Kidney epithelial cell (primary cell): ENCODE data around the gene COQ8A. TPM values are rescaled to one million over a fixed set of nuclear protein-coding genes. Genes with fewer than 3 reads are reported as not detected.

ENCODE experiments used
- DNase-seq: peaks from one replicate; pipeline ENCODE4 v3.0.0-alpha.2; 2010; ENCODE audit warnings: low read depth
- H3K27me3 ChIP-seq: 2 replicates; pipeline ENCODE4 v1.6.0; 2011; ENCODE audit warnings: low read length; ENCODE audit not compliant: control insufficient read depth, insufficient read depth
- H3K36me3 ChIP-seq: 2 replicates; pipeline ENCODE4 v1.5.1; 2011; ENCODE audit warnings: low read length; ENCODE audit not compliant: control insufficient read depth, insufficient read depth
- H3K4me3 ChIP-seq: 2 replicates; pipeline ENCODE4 v1.5.1; 2011; ENCODE audit warnings: low read depth, mild to moderate bottlenecking, control low read depth, low read length
- total RNA-seq: library from RNA; depleted of rRNA; stranded (reverse); fragments of >200 nt; gene quantifications from 2 replicates; pipeline ENCODE4 v1.2.3, GENCODE V29; 2015
- TF ChIP-seq, protein P1 (sequence below): IDR thresholded peaks from 2 replicates; pipeline ENCODE4 v1.5.1; 2011; ENCODE audit warnings: mild to moderate bottlenecking, moderate library complexity, low read length, control low read depth, inconsistent platforms; ENCODE audit not compliant: insufficient read depth, poor library complexity, severe bottlenecking

Gene COQ8A
- total RNA-seq, 1 donor from 2014 or later, result 11.8 TPM

GRCh38 chr1:226981386-226981817, 41.3 kb downstream of the COQ8A start:
- TF ChIP-seq, protein P1, sequence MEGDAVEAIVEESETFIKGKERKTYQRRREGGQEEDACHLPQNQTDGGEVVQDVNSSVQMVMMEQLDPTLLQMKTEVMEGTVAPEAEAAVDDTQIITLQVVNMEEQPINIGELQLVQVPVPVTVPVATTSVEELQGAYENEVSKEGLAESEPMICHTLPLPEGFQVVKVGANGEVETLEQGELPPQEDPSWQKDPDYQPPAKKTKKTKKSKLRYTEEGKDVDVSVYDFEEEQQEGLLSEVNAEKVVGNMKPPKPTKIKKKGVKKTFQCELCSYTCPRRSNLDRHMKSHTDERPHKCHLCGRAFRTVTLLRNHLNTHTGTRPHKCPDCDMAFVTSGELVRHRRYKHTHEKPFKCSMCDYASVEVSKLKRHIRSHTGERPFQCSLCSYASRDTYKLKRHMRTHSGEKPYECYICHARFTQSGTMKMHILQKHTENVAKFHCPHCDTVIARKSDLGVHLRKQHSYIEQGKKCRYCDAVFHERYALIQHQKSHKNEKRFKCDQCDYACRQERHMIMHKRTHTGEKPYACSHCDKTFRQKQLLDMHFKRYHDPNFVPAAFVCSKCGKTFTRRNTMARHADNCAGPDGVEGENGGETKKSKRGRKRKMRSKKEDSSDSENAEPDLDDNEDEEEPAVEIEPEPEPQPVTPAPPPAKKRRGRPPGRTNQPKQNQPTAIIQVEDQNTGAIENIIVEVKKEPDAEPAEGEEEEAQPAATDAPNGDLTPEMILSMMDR, result no peak
- Histone ChIP-seq H3K36me3 (no peaks in the 10 kb centered on the region), H3K4me3 (no peak overlapping the region), H3K27me3 (no peaks in the 10 kb centered on the region)
- DNase-seq, result no peak

DNA sequence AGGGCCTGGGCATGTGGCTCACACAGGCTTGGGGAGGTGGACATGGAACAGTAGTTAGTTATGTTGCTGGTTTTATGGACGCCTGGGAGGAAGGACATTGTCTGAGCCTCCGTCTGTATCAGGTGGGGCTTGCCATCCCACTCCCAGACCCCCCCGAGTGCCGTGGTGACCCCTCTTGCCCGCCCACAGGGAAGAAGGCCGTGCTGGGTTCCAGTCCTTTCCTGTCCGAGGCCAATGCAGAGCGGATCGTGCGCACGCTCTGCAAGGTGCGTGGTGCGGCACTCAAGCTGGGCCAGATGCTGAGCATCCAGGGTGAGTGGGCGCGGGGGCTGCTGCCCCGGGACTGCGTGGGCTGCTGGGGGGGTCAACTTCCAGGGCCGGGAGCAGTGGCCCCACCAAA, 41.7 kb downstream of the COQ8A start:
- no peak overlapping the region for H3K4me3 ChIP-seq
- DNase-seq, result no peak
- no peaks in the 10 kb centered on the region for H3K27me3 ChIP-seq
- H3K36me3 ChIP-seq, result no peaks in the 10 kb centered on the region
- TF ChIP-seq, protein P1, result no peak

- no peak for DNase-seq
- TF ChIP-seq, protein P1, result no peak
Observed at GRCh38 chr1:226982451-226983177, 42.5 kb downstream of the COQ8A start.

GRCh38 chr1:226983247-226983991, 43.3 kb downstream of the COQ8A start:
- Histone ChIP-seq H3K27me3 (no peaks in the 10 kb centered on the region), H3K36me3 (no peaks in the 10 kb centered on the region), H3K4me3 (no peak overlapping the region)
- TF ChIP-seq, protein P1, result no peak
- no peak for DNase-seq

More at GRCh38 chr1:226982451-226983177, 42.5 kb downstream of the COQ8A start:
- no peak overlapping the region for H3K4me3 ChIP-seq
- no peaks in the 10 kb centered on the region for H3K36me3 ChIP-seq
- H3K27me3 ChIP-seq, result no peaks in the 10 kb centered on the region

DNA sequence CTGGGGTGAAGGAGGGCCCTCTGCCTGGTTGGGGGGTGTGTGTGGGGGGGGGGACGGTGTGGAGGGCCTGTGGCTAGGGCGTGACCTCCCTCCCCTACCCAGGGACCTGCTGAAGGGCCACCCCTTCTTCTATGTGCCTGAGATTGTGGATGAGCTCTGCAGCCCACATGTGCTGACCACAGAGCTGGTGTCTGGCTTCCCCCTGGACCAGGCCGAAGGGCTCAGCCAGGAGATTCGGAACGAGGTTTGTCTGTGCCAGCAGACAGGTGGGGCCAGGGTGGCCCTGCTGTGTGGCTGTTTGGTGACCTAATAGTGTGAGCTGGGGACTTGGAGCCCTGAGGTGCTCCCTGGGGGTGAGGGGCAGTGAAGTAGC, 43.9 kb downstream of the COQ8A start:
- Histone ChIP-seq H3K4me3 (no peak overlapping the region), H3K27me3 (no peaks in the 10 kb centered on the region), H3K36me3 (no peaks in the 10 kb centered on the region)
- TF ChIP-seq, protein P1, result no peak
- no peak for DNase-seq
